ENCODE results near the gene ACOT9. TPM values are rescaled to one million over a fixed set of nuclear protein-coding genes. Genes with fewer than 3 reads are reported as not detected.

ACOT9 gene
- total RNA-seq, 1 experiment from 2014 or later: 47.0 TPM

GRCh38 chrX:23705235-23705634 lies 37.8 kb downstream of the ACOT9 start:
- no peaks in the 10 kb centered on the region for H3K9me2 ChIP-seq (ENCODE audit: insufficient read depth)

GRCh38 chrX:23704673-23705206 lies 38.3 kb downstream of the ACOT9 start:
- intact Hi-C loops (cut with micrococcal nuclease; ENCODE audit: unreplicated experiment): no loop called here
- no peaks in the 10 kb centered on the region for H3K4me1 ChIP-seq (replicated peaks; ENCODE audit: insufficient read depth)
- H3K36me3 ChIP-seq (ENCODE audit: low read depth): no peaks in the 10 kb centered on the region
- no peak overlapping the region for H3K4me2 ChIP-seq
- no peaks in the 10 kb centered on the region for H3F3A ChIP-seq (ENCODE audit: insufficient read depth, low read depth)
- no peaks in the 10 kb centered on the region for H3K27me3 ChIP-seq (ENCODE audit: insufficient read depth, low read depth)
- ChIA-PET CTCF (no interaction called here), POLR2A (ENCODE audit: unreplicated experiment) (no interaction called here)
- no peaks in the 10 kb centered on the region for H4K20me1 ChIP-seq (ENCODE audit: insufficient read depth)
- H3K4me3 ChIP-seq: no peak overlapping the region
- H3K9me3 ChIP-seq (ENCODE audit: insufficient read depth, low read depth): no peaks in the 10 kb centered on the region
- DNase-seq: no peak
- no peak overlapping the region for H2AFZ ChIP-seq
- no peak overlapping the region for H3K27ac ChIP-seq
- no peak for TF ChIP-seq CTCF (conservative IDR thresholded peaks at IDR 0.05)
- TF ChIP-seq EZH2 (IDR thresholded peaks at IDR 0.05; ENCODE audit: low read depth): no peak
- no peaks in the 10 kb centered on the region for H3K9me2 ChIP-seq (ENCODE audit: insufficient read depth)
- no TSS peak for BruUV-seq (replicated peaks)
- H3K79me2 ChIP-seq (ENCODE audit: low read depth): no peaks in the 10 kb centered on the region

More at GRCh38 chrX:23705235-23705634, 37.8 kb downstream of the ACOT9 start:
- no peaks in the 10 kb centered on the region for H3K36me3 ChIP-seq (ENCODE audit: low read depth)
- ChIA-PET POLR2A (ENCODE audit: unreplicated experiment) (no interaction called here), CTCF (no interaction called here)
- no peaks in the 10 kb centered on the region for H3K27me3 ChIP-seq (ENCODE audit: insufficient read depth, low read depth)
- no peak overlapping the region for H2AFZ ChIP-seq
- intact Hi-C loops (cut with micrococcal nuclease; ENCODE audit: unreplicated experiment): no loop called here
- H4K20me1 ChIP-seq (ENCODE audit: insufficient read depth): no peaks in the 10 kb centered on the region
- H3K9me3 ChIP-seq (ENCODE audit: insufficient read depth, low read depth): no peaks in the 10 kb centered on the region
- no peaks in the 10 kb centered on the region for H3K79me2 ChIP-seq (ENCODE audit: low read depth)
- H3K4me1 ChIP-seq (replicated peaks; ENCODE audit: insufficient read depth): no peaks in the 10 kb centered on the region
- no peak overlapping the region for H3K4me3 ChIP-seq
- DNase-seq: no peak
- H3K27ac ChIP-seq: no peak overlapping the region
- no peak for TF ChIP-seq CTCF (conservative IDR thresholded peaks at IDR 0.05)
- TF ChIP-seq EZH2 (IDR thresholded peaks at IDR 0.05; ENCODE audit: low read depth): no peak
- no peak overlapping the region for H3K4me2 ChIP-seq
- no peaks in the 10 kb centered on the region for H3F3A ChIP-seq (ENCODE audit: insufficient read depth, low read depth)
- BruUV-seq (replicated peaks): no TSS peak

GRCh38 chrX:23699636-23700194 lies 43.4 kb downstream of the ACOT9 start:
- no peaks in the 10 kb centered on the region for H3F3A ChIP-seq (ENCODE audit: insufficient read depth, low read depth)
- H3K27me3 ChIP-seq (ENCODE audit: insufficient read depth, low read depth): no peaks in the 10 kb centered on the region
- H4K20me1 ChIP-seq (ENCODE audit: insufficient read depth): no peaks in the 10 kb centered on the region
- no peak overlapping the region for H3K4me3 ChIP-seq
- H3K4me2 ChIP-seq: no peak overlapping the region
- H3K9me3 ChIP-seq (ENCODE audit: insufficient read depth, low read depth): no peaks in the 10 kb centered on the region
- DNase-seq: no peak
- intact Hi-C loops (cut with micrococcal nuclease; ENCODE audit: unreplicated experiment): no loop called here
- H2AFZ ChIP-seq: no peak overlapping the region
- H3K4me1 ChIP-seq (replicated peaks; ENCODE audit: insufficient read depth): no peaks in the 10 kb centered on the region
- ChIA-PET CTCF (no interaction called here), POLR2A (ENCODE audit: unreplicated experiment) (no interaction called here)
- TF ChIP-seq EZH2 (IDR thresholded peaks at IDR 0.05; ENCODE audit: low read depth) (no peak), CTCF (conservative IDR thresholded peaks at IDR 0.05) (no peak)
- BruUV-seq (replicated peaks): no TSS peak
- H3K79me2 ChIP-seq (ENCODE audit: low read depth): no peaks in the 10 kb centered on the region
- H3K27ac ChIP-seq: no peak overlapping the region
- H3K36me3 ChIP-seq (ENCODE audit: low read depth): no peaks in the 10 kb centered on the region
- H3K9me2 ChIP-seq (ENCODE audit: insufficient read depth): no peaks in the 10 kb centered on the region
